Kidney (tissue), 14 donors: ENCODE data around the gene AMZ1. TPM values are rescaled to one million over a fixed set of nuclear protein-coding genes. Genes with fewer than 3 reads are reported as not detected.
A peak's percentile ranks its signal among the peaks of the same experiment; 100 is the strongest.
"Not testable (repeated sequence)": the region's sequence is repeated elsewhere in the genome, so short reads cannot be mapped to it uniquely, and the experiment has no call there.

Source experiments
- DNase-seq, 5 donors: peaks; one replicate each; pipeline ENCODE4 v3.0.0-alpha.2; 2013 to 2020
- FAIRE-seq: peaks from 2 replicates; lab custom pipeline; 2012; peaks lifted over from hg19 to GRCh38; lab: Jason Lieb, UNC
- H3K27ac ChIP-seq, 2 donors: one replicate each; pipeline ENCODE4 v1.7.0; 2013; ENCODE audit warnings: low read depth in 2 of 2, low read length in 2 of 2, inconsistent platforms in 1 of 2
- H3K27me3 ChIP-seq: one replicate; pipeline ENCODE4 v1.7.1; 2013; ENCODE audit warnings: low read length, inconsistent platforms; ENCODE audit not compliant: control insufficient read depth, insufficient read depth
- H3K36me3 ChIP-seq, 3 donors: one replicate each; pipeline versions ENCODE4 v1.7.0 to v1.7.1; 2013; ENCODE audit warnings: low read length in 3 of 3, control low read depth in 1 of 3, inconsistent platforms in 1 of 3; ENCODE audit not compliant: insufficient read depth in 3 of 3, control insufficient read depth in 2 of 3
- H3K4me1 ChIP-seq, 3 donors: one replicate each; pipeline versions ENCODE4 v1.7.0 to v1.7.1; 2013; ENCODE audit warnings: low read length in 3 of 3, inconsistent platforms in 1 of 3, low read depth in 1 of 3; ENCODE audit not compliant: control insufficient read depth in 2 of 3, insufficient read depth in 2 of 3
- H3K4me3 ChIP-seq, 3 donors: one replicate each; pipeline versions ENCODE4 v1.7.0 to v1.8.1; 2013; ENCODE audit warnings: low read length in 3 of 3, control low read depth in 1 of 3, inconsistent platforms in 1 of 3
- H3K9ac ChIP-seq, 3 donors: one replicate each; pipeline versions ENCODE4 v1.7.0 to v1.7.1; 2013; ENCODE audit warnings: low read length in 3 of 3, control low read depth in 1 of 3, inconsistent platforms in 1 of 3
- H3K9me3 ChIP-seq, 3 donors: one replicate each; pipeline versions ENCODE4 v1.7.0 to v1.7.1; 2013; ENCODE audit warnings: low read length in 3 of 3, control low read depth in 1 of 3, inconsistent platforms in 1 of 3; ENCODE audit not compliant: control insufficient read depth in 2 of 3, insufficient read depth in 1 of 3
- intact Hi-C: fragments of 100-400 bp; cut with DNase I; formaldehyde crosslinking; loops from one replicate; pipeline ENCODE4 v1.11.1; 2022
- polyA plus RNA-seq: library from polyadenylated mRNA; stranded (reverse); fragments of 350-450 nt; fragmentation: Illumina TruSeq; extraction: RNeasy Lipid Tissue Mini Kit (QIAGEN cat#74804); gene quantifications from one replicate; pipeline ENCODE4 v1.2.3, GENCODE V29; 2014; ENCODE audit warnings: low read depth, low replicate concordance; ENCODE audit not compliant: insufficient read depth
- total RNA-seq: library from RNA; stranded (reverse); fragmentation: NEBNext Ultra II Directional; extraction: Animal tissue kit (Norgen Biotek cat#: 25700); gene quantifications from one replicate; pipeline ENCODE4 v1.2.1, GENCODE V29; 2021
- TF ChIP-seq, protein P1 (sequence below): IDR thresholded peaks from 3 replicates; pipeline ENCODE4 v1.5.1; 2012; ENCODE audit warnings: mild to moderate bottlenecking, moderate library complexity, borderline replicate concordance; ENCODE audit not compliant: insufficient read depth; ENCODE audit errors: extremely low read depth
- donor health status: control.
- donor health status: control.
- donor health status: control.
- donor health status: control.
- donor health status: control.
- donor health status: DM: yes; HTN: yes; CAD: no.
- donor health status: Normal renal cell carcinoma (clear cell type).

AMZ1 gene
- total and polyA plus RNA-seq, 2 donors from 2014 or later: 0.16 TPM; not detected in 1

DNA sequence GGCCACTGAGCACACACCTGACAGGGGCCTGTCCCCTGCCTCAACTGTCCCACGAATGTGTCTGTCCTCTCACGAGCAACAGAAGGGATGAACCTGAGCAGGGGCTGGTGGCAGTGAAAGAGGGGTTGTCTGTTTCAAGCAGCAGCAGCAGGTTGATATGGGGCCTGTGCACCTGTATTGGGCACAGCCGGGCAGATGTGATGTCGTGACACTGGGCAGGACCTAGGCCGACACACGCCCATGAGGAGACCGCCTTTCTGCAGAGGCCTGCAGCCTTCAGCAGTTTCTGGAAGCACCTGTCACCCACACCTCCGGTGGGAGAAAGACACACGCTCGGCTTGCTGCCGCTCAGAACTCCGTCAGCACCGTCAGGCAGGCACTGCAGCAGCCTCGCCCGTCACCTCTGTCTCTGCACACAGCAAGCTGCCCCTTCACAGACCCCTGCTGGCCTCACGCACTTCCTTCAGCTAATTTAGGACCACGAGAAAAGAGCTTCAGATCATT is 48.5 kb downstream of the AMZ1 start:
- Histone ChIP-seq H3K4me1 (peaks cover 0 to 14% (median 5%) of the 10 kb centered on the region in 3 donors), H3K27me3 (no peaks in the 10 kb centered on the region), H3K36me3 (peaks cover 0 to 1% (median 0%) of the 10 kb centered on the region in 3 donors), H3K27ac (no peak overlapping the region), H3K4me3 (no peak overlapping the region), H3K9ac (no peak overlapping the region), H3K9me3 (no peaks in the 10 kb centered on the region)
- intact Hi-C loops: no loop called here
- FAIRE-seq (no peak), DNase-seq (peak in 1 of 5 donors; percentile 36)
- TF ChIP-seq, protein P1, sequence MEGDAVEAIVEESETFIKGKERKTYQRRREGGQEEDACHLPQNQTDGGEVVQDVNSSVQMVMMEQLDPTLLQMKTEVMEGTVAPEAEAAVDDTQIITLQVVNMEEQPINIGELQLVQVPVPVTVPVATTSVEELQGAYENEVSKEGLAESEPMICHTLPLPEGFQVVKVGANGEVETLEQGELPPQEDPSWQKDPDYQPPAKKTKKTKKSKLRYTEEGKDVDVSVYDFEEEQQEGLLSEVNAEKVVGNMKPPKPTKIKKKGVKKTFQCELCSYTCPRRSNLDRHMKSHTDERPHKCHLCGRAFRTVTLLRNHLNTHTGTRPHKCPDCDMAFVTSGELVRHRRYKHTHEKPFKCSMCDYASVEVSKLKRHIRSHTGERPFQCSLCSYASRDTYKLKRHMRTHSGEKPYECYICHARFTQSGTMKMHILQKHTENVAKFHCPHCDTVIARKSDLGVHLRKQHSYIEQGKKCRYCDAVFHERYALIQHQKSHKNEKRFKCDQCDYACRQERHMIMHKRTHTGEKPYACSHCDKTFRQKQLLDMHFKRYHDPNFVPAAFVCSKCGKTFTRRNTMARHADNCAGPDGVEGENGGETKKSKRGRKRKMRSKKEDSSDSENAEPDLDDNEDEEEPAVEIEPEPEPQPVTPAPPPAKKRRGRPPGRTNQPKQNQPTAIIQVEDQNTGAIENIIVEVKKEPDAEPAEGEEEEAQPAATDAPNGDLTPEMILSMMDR: no peak

- H3K4me1 ChIP-seq: peaks cover 0 to 14% (median 5%) of the 10 kb centered on the region in 3 donors
- H3K9ac ChIP-seq, H3K36me3 ChIP-seq, H3K27ac ChIP-seq, H3K9me3 ChIP-seq, H3K27me3 ChIP-seq, FAIRE-seq, intact Hi-C loops, DNase-seq, H3K4me3 ChIP-seq: not testable (repeated sequence)
Observed at GRCh38 chr7:2737005-2737743, 49.2 kb downstream of the AMZ1 start.

- DNase-seq: peak in 1 of 5 donors; percentile 31
- peak overlapping the region in 1 of 2 donors; percentile 4 for H3K27ac ChIP-seq
- H3K36me3 ChIP-seq: no peaks in the 10 kb centered on the region
- peaks cover 0 to 14% (median 5%) of the 10 kb centered on the region in 3 donors for H3K4me1 ChIP-seq
- no peaks in the 10 kb centered on the region for H3K27me3 ChIP-seq
- no peak overlapping the region for H3K4me3 ChIP-seq
- H3K9ac ChIP-seq: no peak overlapping the region
- no peak for FAIRE-seq
- intact Hi-C loops: no loop called here
- H3K9me3 ChIP-seq: no peaks in the 10 kb centered on the region
- TF ChIP-seq, protein P1: no peak
Observed at GRCh38 chr7:2737771-2738540, 50.0 kb downstream of the AMZ1 start.
